Measurements from ENCODE around the gene SARS1. TPM values are rescaled to one million over a fixed set of nuclear protein-coding genes. Genes with fewer than 3 reads are reported as not detected.
A peak's percentile ranks its signal among the peaks of the same experiment; 100 is the strongest.

SARS1 gene
- polyA plus RNA-seq, 1 of the 3 experiments (the other 2 are of a cell fraction), result 98.3 TPM

- no peaks in the 10 kb centered on the region for H3K9me3 ChIP-seq
- H3K9ac ChIP-seq, result no peak overlapping the region
Observed at GRCh38 chr1:109208836-109209463, 4.8 kb upstream of the SARS1 start.

More at GRCh38 chr1:109208836-109209463, 4.8 kb upstream of the SARS1 start:
- H3K79me2 ChIP-seq (ENCODE audit: insufficient read depth), result peaks cover 1% of the 10 kb centered on the region; the same call in 1 of the 2 replicates
- peaks cover 4 to 5% of the 10 kb centered on the region in 2 experiments; a peak in 2 of 4 replicates for H3K4me1 ChIP-seq (ENCODE audit: control insufficient read depth in 1 of 2, insufficient read depth in 2 of 2, low read depth in 1 of 2, low read length in 1 of 2)
- H3K27ac ChIP-seq (ENCODE audit: low read depth in 2 of 2, low read length in 1 of 2), result no peak overlapping the region
- H3K9me2 ChIP-seq, result no peaks in the 10 kb centered on the region
- peak overlapping the region; percentile 14; the same call in 1 of the 2 replicates for H3K4me2 ChIP-seq
- CTCF ChIA-PET, result no interaction called here
- TF ChIP-seq, protein P1, sequence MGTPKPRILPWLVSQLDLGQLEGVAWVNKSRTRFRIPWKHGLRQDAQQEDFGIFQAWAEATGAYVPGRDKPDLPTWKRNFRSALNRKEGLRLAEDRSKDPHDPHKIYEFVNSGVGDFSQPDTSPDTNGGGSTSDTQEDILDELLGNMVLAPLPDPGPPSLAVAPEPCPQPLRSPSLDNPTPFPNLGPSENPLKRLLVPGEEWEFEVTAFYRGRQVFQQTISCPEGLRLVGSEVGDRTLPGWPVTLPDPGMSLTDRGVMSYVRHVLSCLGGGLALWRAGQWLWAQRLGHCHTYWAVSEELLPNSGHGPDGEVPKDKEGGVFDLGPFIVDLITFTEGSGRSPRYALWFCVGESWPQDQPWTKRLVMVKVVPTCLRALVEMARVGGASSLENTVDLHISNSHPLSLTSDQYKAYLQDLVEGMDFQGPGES (IDR thresholded peaks at IDR 0.05; ENCODE audit: low read depth, low read length), result no peak
- TF ChIP-seq NFIC (IDR thresholded peaks at IDR 0.05; ENCODE audit: borderline replicate concordance) (no peak), MAX (IDR thresholded peaks at IDR 0.05; ENCODE audit: low read depth) (no peak), GABPA (IDR thresholded peaks at IDR 0.05; ENCODE audit: low read depth) (no peak), TAF1 (IDR thresholded peaks at IDR 0.05; ENCODE audit: borderline replicate concordance, low read depth, low read length) (no peak), EZH2phosphoT487 (IDR thresholded peaks at IDR 0.05; ENCODE audit: borderline replicate concordance, low read depth) (no peak), USF1 (IDR thresholded peaks at IDR 0.05; ENCODE audit: borderline replicate concordance, low read depth) (no peak), ZBTB33 (IDR thresholded peaks at IDR 0.05; ENCODE audit: borderline replicate concordance, low read depth) (no peak), TEAD4 (IDR thresholded peaks at IDR 0.05; ENCODE audit: borderline replicate concordance, insufficient read depth) (no peak), EP300 (IDR thresholded peaks at IDR 0.05; ENCODE audit: borderline replicate concordance in 1 of 2, low read depth in 1 of 2, low read length in 1 of 2) (no peak)
- TF ChIP-seq, protein P2, sequence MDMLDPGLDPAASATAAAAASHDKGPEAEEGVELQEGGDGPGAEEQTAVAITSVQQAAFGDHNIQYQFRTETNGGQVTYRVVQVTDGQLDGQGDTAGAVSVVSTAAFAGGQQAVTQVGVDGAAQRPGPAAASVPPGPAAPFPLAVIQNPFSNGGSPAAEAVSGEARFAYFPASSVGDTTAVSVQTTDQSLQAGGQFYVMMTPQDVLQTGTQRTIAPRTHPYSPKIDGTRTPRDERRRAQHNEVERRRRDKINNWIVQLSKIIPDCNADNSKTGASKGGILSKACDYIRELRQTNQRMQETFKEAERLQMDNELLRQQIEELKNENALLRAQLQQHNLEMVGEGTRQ (IDR thresholded peaks at IDR 0.05; ENCODE audit: borderline replicate concordance, low read depth, low read length), result no peak
- no peaks in the 10 kb centered on the region for H3K27me3 ChIP-seq (ENCODE audit: insufficient read depth)
- POLR2A ChIA-PET, result no interaction called here
- no peak overlapping the region for H2AFZ ChIP-seq (ENCODE audit: low read depth)
- no peak for DNase-seq
- H4K20me1 ChIP-seq (ENCODE audit: insufficient read depth), result no peaks in the 10 kb centered on the region
- peaks cover 2% of the 10 kb centered on the region for H3F3A ChIP-seq (replicated peaks; ENCODE audit: insufficient read depth)
- no peaks in the 10 kb centered on the region for H3K36me3 ChIP-seq (replicated peaks in 1 of 2; ENCODE audit: control insufficient read depth in 1 of 2, insufficient read depth in 2 of 2, low read length in 1 of 2)
- no peak overlapping the region for H3K4me3 ChIP-seq (ENCODE audit: low read depth in 2 of 2, low read length in 1 of 2)
- WGBS (ENCODE audit: low lambda C conversion rate), result 79% methylated on average over 9 of the region's 9 CpGs
